Spleen (tissue), 7 donors: Measurements from ENCODE around the gene KIAA2012.

ENCODE experiments used
- POLR2AphosphoS5 ChIP-seq, 3 donors: sonication (generic); formaldehyde crosslinking; IDR thresholded peaks; one replicate each; pipeline ENCODE4 v1.5.1; 2017; ENCODE audit warnings: antibody characterized with exemption in 3 of 3
- TF ChIP-seq, protein P1 (sequence below), 11 experiments: fragments of 200-600 bp in 7 of 11; fragments of 450-650 bp in 4 of 11; sonication (generic) in 4 of 11; IDR thresholded peaks in 8 of 11; conservative IDR thresholded peaks in 3 of 11; 1 replicate in 7 of 11; 2 replicates in 4 of 11; pipeline versions ENCODE4 v1.4.0 to v1.8.0; 2016 to 2021; ENCODE audit warnings: antibody characterized with exemption in 11 of 11, inconsistent platforms in 4 of 11, mild to moderate bottlenecking in 1 of 11
- donor health status: DM: no; HTN: no; CAD: no; lungs with moderate emphysema.
- donor health status: DM: no; HTN: no; CAD: no.
- donor health status: DM: no; HTN: no; CAD: no.

- TF ChIP-seq, protein P1, sequence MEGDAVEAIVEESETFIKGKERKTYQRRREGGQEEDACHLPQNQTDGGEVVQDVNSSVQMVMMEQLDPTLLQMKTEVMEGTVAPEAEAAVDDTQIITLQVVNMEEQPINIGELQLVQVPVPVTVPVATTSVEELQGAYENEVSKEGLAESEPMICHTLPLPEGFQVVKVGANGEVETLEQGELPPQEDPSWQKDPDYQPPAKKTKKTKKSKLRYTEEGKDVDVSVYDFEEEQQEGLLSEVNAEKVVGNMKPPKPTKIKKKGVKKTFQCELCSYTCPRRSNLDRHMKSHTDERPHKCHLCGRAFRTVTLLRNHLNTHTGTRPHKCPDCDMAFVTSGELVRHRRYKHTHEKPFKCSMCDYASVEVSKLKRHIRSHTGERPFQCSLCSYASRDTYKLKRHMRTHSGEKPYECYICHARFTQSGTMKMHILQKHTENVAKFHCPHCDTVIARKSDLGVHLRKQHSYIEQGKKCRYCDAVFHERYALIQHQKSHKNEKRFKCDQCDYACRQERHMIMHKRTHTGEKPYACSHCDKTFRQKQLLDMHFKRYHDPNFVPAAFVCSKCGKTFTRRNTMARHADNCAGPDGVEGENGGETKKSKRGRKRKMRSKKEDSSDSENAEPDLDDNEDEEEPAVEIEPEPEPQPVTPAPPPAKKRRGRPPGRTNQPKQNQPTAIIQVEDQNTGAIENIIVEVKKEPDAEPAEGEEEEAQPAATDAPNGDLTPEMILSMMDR (IDR thresholded peaks at IDR 0.05 in 8 of 11, conservative IDR thresholded peaks at IDR 0.05 in 3 of 11), result no peak
- TF ChIP-seq POLR2AphosphoS5 (IDR thresholded peaks at IDR 0.05), result no peak
These were observed 121.4 kb downstream of the KIAA2012 start for GRCh38 chr2:202194418-202194817.
